NOMO-1 (cell line): ENCODE measurements around the gene OPN3.

Experiments used
- DNase-seq, 2 experiments: peaks; one replicate each; lab custom pipeline; 2025; ENCODE audit not compliant: unreplicated experiment in 2 of 2; lab: John Stamatoyannopoulos, UW

The OPN3 gene

GRCh38 chr1:241646201-241646600 lies 6.0 kb upstream of the OPN3 start:
- DNase-seq: no peak

- DNase-seq: no peak
These were observed 5.0 kb upstream of the OPN3 start for GRCh38 chr1:241645199-241645598.

DNA sequence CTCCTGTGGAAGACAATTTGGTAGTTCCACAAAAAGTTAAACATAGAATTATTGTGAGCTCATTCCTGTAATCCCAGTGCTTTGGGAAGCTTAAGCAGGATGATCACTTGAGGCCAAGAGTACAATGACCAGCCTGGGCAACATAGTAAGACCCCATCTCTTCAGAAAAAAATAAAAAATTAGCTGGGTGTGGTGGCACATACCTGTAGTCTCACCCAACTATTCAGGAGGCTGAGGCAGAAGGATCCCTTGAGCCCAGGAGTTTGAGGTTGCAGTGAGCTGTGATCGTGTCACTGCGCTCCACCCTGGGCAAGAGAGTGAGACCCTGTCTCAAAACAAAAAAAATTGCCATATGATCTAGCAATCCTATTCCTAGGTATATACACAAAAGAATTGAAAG lies 4.1 kb upstream of the OPN3 start:
- DNase-seq: no peak

DNA sequence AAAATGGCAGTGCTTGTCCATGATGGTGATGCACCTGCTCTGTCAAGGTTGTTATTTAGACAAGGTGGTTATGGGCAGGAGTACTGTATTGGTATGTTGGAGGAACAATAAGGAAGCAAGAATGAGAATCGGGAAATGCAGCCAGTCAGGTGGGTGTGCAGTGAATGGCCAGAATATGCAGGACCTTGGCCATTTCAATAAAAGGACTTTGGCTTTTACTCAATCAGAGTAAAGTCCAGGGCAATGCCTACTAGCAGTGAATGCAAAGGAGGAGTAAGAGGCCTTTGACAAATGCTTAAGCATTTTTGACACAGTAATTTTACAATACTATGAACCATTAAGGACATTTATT lies 2.4 kb upstream of the OPN3 start:
- no peak for DNase-seq

GRCh38 chr1:241641773-241642592 lies 1.8 kb upstream of the OPN3 start:
- DNase-seq: no peak

GRCh38 chr1:241640867-241641622 lies 876 bp upstream of the OPN3 start:
- DNase-seq: peak; percentile 63 to 78

- peak; percentile 23 to 51 for DNase-seq
These were observed 483 bp downstream of the OPN3 start for GRCh38 chr1:241639623-241640148.

- DNase-seq: no peak
These were observed 1.1 kb downstream of the OPN3 start for GRCh38 chr1:241638909-241639622.

GRCh38 chr1:241638099-241638682 lies 2.0 kb downstream of the OPN3 start:
- no peak for DNase-seq

DNA sequence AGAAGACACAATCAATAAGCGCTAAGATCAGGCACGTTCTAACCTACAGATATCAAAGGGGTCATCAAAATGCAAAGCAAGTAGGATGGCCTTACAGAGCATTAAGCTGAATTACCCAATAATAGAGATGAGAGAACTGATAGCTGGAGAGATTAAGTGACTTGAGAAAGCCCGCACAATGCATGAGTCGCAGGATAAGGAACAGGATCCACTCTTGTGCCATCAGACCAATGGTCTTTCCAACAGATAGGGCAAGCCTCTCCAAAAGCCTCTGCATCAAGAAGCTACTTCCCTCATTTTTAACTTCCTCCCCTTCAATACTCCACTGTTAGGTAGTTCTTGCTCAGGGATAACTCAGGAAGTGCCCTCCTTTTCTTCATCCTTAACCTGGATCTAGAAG lies 2.6 kb downstream of the OPN3 start:
- peak in 1 of 2 experiments; percentile 61 for DNase-seq

GRCh38 chr1:241637046-241637590 lies 3.1 kb downstream of the OPN3 start:
- no peak for DNase-seq

GRCh38 chr1:241636291-241636690 lies 3.9 kb downstream of the OPN3 start:
- no peak for DNase-seq

DNA sequence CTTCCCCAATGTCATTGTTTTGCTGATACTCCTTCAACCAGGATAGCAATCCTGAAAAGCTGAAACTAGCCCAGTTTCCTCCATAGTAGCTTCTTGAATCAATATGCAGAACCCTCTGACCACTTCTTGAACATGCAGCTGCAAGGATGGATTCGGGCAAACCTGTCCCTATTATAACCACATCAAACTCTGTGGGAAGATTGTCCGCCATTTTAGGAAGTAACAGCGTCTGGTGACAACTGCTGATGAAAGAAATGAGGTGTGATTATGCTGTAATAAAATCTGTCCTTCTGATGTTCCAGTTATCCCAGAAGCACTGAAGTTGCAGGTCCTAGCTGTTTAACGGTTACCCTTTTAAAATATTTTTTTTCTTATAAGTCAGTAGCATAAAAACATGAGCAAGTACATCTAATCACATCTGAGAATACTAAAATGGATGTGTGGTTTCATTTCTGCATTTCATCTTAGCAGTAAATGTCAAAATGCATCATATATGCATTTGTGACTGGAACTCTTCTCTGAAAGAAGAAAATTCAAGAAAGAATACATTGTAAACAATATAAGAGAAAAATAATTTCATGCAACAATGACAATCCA lies 4.5 kb downstream of the OPN3 start:
- no peak for DNase-seq

DNA sequence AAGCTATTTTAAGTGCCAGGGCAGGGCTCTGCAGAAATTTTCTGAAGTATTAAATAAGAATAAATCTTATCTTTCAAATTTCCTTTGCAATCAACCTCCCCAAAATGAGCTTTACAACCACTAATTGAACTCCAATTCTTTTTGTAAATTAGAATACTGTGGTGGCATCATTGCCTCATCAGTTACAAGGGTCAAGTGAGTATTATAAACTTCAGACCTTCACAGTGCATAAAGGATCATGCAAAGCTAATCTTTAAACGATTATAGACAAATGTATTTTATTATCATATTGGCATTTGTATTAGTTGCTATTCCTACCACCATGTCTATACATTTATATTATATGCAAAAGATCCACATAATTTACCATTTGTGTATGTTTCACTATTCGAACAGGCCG lies 7.2 kb downstream of the OPN3 start:
- DNase-seq: no peak

DNA sequence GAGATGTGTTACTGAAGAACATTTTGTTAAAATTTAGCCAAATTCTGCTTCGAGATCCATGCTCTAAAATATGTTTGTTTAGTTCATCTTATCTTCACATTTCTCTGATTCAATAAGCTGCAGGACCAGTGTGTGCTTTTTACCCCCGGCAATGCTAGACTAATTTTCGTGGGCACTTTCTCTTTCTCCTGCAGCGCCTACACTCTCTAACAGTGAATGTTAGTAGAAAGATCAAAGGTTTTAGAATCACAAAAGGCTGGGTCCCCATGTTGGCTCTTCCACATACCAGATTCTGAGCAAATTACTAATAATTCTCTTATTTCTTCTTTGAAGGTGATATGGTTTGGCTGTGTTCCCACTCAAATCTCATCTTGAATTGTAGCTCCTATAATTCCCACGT lies 8.5 kb downstream of the OPN3 start:
- no peak for DNase-seq

GRCh38 chr1:241630899-241631298 lies 9.3 kb downstream of the OPN3 start:
- DNase-seq: no peak

DNA sequence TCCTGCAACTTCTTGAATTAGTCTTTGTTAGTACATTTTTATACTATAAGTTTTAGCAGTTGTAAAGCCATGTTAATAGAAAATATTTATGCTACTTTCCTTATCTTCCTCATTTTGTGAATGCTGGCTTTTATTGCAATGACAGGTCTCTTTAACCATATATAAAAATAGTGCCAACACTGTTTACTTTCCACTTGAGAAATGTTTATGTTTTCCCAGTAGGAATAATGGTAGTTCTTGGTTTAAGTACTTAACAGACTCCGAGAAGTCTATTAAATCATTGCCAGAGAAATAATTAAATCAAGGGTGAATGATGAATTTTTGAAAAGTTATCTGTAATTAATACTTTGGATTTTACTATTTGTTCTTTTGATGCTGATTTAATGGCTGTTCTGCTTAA lies 9.7 kb downstream of the OPN3 start:
- DNase-seq: no peak

DNA sequence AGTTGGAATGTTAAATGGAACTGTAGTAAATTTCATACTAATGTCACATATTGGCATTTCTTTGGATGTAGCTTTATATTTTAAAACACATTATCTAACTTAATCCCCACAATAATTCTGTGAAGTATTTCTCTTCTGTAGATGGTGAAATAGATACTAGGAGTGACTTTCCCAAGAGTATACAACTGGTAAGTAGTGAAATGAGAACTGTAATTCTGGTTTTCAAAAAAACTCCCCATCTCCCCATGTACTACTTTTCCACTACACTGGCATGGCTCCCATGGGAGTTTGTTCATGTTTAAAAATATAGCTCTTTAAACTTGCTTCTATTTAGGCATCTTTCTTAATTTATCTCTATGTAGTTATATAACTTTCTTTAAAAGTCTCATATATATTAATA lies 10.2 kb downstream of the OPN3 start:
- DNase-seq: no peak

DNA sequence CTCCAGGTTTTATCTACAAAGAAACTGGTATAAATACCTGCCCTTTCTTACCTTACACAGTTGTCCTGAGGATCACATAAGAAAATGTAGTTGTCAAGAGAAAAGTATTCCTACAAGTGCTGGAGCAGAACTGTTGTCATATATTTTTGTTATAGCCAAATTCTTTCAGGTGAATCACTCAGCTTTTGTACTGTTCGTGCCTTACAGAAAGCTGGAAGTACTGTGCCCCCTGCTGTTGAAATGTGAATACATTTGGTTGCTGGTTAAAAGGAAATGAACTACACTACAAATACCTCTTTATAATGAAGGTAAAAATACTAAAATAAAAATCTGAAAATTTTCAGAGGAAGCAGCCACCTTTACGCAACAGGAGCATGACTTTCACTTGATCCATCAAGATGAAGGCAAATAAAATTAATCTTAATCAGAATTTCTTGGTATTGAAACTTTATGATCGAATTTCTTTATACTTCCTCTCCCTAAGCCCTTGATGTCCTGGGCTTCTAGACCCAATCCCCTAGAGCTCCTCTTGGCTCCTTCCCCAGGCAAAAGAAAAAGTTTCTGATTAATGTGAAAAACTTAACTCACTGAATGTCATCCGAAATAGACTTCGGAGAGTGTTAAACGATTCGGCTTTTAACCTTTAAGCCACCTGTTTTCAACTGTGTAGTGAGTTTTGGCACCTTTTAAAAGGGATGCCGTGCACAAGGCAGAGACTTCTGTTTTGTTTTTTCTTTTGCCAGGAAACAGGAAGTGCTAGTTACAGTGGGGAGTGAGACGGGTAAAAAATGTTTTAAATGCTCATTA lies 12.5 kb downstream of the OPN3 start:
- peak; percentile 5 to 56 for DNase-seq

GRCh38 chr1:241624935-241625334 lies 15.2 kb downstream of the OPN3 start:
- no peak for DNase-seq
